Gastrocnemius medialis (tissue), 4 donors: ENCODE data around the gene OSBPL10.

ENCODE experiments used
- CTCF ChIP-seq, 5 experiments: fragments of 450-650 bp in 3 of 5; fragments of 200-600 bp in 2 of 5; sonication (generic) in 2 of 5; IDR thresholded peaks in 4 of 5; conservative IDR thresholded peaks in 1 of 5; 1 replicate in 4 of 5; 2 replicates in 1 of 5; pipeline ENCODE4 v1.5.1; 2016 to 2019; ENCODE audit warnings: antibody characterized with exemption in 5 of 5, mild to moderate bottlenecking in 3 of 5, moderate library complexity in 3 of 5
- POLR2A ChIP-seq, 2 donors: fragments of 450-650 bp; IDR thresholded peaks; one replicate each; pipeline ENCODE4 v1.6.1; 2017; ENCODE audit warnings: antibody characterized with exemption in 2 of 2, mild to moderate bottlenecking in 2 of 2, moderate library complexity in 2 of 2

GRCh38 chr3:31891876-31892455 lies 89.1 kb downstream of the OSBPL10 start:
- TF ChIP-seq CTCF (IDR thresholded peaks at IDR 0.05 in 4 of 5, conservative IDR thresholded peaks at IDR 0.05 in 1 of 5) = no peak
- no peak for TF ChIP-seq POLR2A (IDR thresholded peaks at IDR 0.05)
